Subcutaneous abdominal adipose tissue (tissue), 5 donors: ENCODE data around the gene KRIT1.
A peak's percentile ranks its signal among the peaks of the same experiment; 100 is the strongest.
"Not testable (repeated sequence)": the region's sequence is repeated elsewhere in the genome, so short reads cannot be mapped to it uniquely, and the experiment has no call there.

Experiments
- H3K27ac ChIP-seq: one replicate; pipeline ENCODE4 v1.7.0; 2013; ENCODE audit warnings: low read depth, mild to moderate bottlenecking, inconsistent platforms, low read length, moderate library complexity
- H3K27me3 ChIP-seq, 5 donors: one replicate each; pipeline ENCODE4 v1.7.0; 2013; ENCODE audit warnings: low read length in 5 of 5, inconsistent platforms in 1 of 5; ENCODE audit not compliant: control insufficient read depth in 5 of 5, insufficient read depth in 4 of 5
- H3K36me3 ChIP-seq, 5 donors: one replicate each; pipeline ENCODE4 v1.7.0; 2013; ENCODE audit warnings: low read length in 5 of 5; ENCODE audit not compliant: control insufficient read depth in 5 of 5, insufficient read depth in 5 of 5
- H3K4me1 ChIP-seq, 5 donors: one replicate each; pipeline ENCODE4 v1.7.0; 2013; ENCODE audit warnings: low read length in 5 of 5, mild to moderate bottlenecking in 3 of 5, moderate library complexity in 1 of 5; ENCODE audit not compliant: control insufficient read depth in 5 of 5, insufficient read depth in 5 of 5
- H3K4me3 ChIP-seq, 5 donors: one replicate each; pipeline ENCODE4 v1.7.0; 2013; ENCODE audit warnings: low read length in 5 of 5, low read depth in 1 of 5
- H3K9ac ChIP-seq, 5 donors: one replicate each; pipeline ENCODE4 v1.7.0; 2013; ENCODE audit warnings: low read length in 5 of 5, mild to moderate bottlenecking in 4 of 5, moderate library complexity in 3 of 5
- H3K9me3 ChIP-seq, 5 donors: one replicate each; pipeline ENCODE4 v1.7.0; 2013; ENCODE audit warnings: low read length in 5 of 5; ENCODE audit not compliant: control insufficient read depth in 5 of 5
- donor health status: healthy.
- donor health status: healthy.
- donor health status: healthy.
- donor health status: healthy.
- donor health status: healthy.

KRIT1 gene

GRCh38 chr7:92206672-92207071, 39.0 kb downstream of the KRIT1 start:
- Histone ChIP-seq H3K4me3 (no peak overlapping the region), H3K9me3 (peaks cover 0 to 9% (median 2%) of the 10 kb centered on the region in 5 donors), H3K27me3 (no peaks in the 10 kb centered on the region), H3K27ac (no peak overlapping the region), H3K36me3 (peaks cover 39 to 71% (median 53%) of the 10 kb centered on the region in 5 donors), H3K9ac (no peak overlapping the region), H3K4me1 (no peaks in the 10 kb centered on the region)

- H3K9ac ChIP-seq: no peak overlapping the region
- H3K9me3 ChIP-seq: peaks cover 0 to 9% (median 2%) of the 10 kb centered on the region in 5 donors
- H3K27ac ChIP-seq: no peak overlapping the region
- no peaks in the 10 kb centered on the region for H3K27me3 ChIP-seq
- no peaks in the 10 kb centered on the region for H3K4me1 ChIP-seq
- H3K4me3 ChIP-seq: no peak overlapping the region
- H3K36me3 ChIP-seq: peaks cover 32 to 68% (median 54%) of the 10 kb centered on the region in 5 donors
These were observed 39.7 kb downstream of the KRIT1 start for GRCh38 chr7:92205987-92206386.

GRCh38 chr7:92200791-92201190, 44.9 kb downstream of the KRIT1 start:
- no peak overlapping the region for H3K4me3 ChIP-seq
- peaks cover 25 to 66% (median 49%) of the 10 kb centered on the region in 5 donors for H3K36me3 ChIP-seq

GRCh38 chr7:92192326-92192725, 53.4 kb downstream of the KRIT1 start:
- Histone ChIP-seq H3K27ac (no peak overlapping the region), H3K4me3 (no peak overlapping the region), H3K9ac (no peak overlapping the region), H3K36me3 (peaks cover 3 to 9% (median 7%) of the 10 kb centered on the region in 5 donors), H3K27me3 (no peaks in the 10 kb centered on the region), H3K9me3 (peaks cover 0 to 5% (median 2%) of the 10 kb centered on the region in 5 donors), H3K4me1 (no peaks in the 10 kb centered on the region)

More at GRCh38 chr7:92200791-92201190, 44.9 kb downstream of the KRIT1 start:
- no peaks in the 10 kb centered on the region for H3K27me3 ChIP-seq
- no peaks in the 10 kb centered on the region for H3K4me1 ChIP-seq
- H3K9me3 ChIP-seq: no peaks in the 10 kb centered on the region
- no peak overlapping the region for H3K27ac ChIP-seq
- H3K9ac ChIP-seq: no peak overlapping the region

GRCh38 chr7:92189246-92189645, 56.5 kb downstream of the KRIT1 start:
- not testable (repeated sequence) for H3K9ac ChIP-seq, H3K9me3 ChIP-seq, H3K36me3 ChIP-seq, H3K4me3 ChIP-seq, H3K27ac ChIP-seq, H3K4me1 ChIP-seq, H3K27me3 ChIP-seq

- not testable (repeated sequence) for H3K27ac ChIP-seq, H3K27me3 ChIP-seq, H3K9ac ChIP-seq, H3K9me3 ChIP-seq, H3K4me1 ChIP-seq, H3K36me3 ChIP-seq, H3K4me3 ChIP-seq
These were observed 61.4 kb downstream of the KRIT1 start for GRCh38 chr7:92184294-92184693.

GRCh38 chr7:92178928-92179924, 66.5 kb downstream of the KRIT1 start, which contains the start of gene LRRD1:
Gene LRRD1 (minus strand): TSS chr7:92179142. CDS start chr7:92165202, 13,940 bp downstream.
- peak within 1 kb of the TSS; percentile 60 to 83 (median 71) for H3K4me3 ChIP-seq
- peaks cover 0 to 9% (median 7%) of the 10 kb centered on the region in 5 donors for H3K4me1 ChIP-seq
- H3K36me3 ChIP-seq: no peaks in the 10 kb centered on the region
- peak within 1 kb of the TSS; percentile 72 for H3K27ac ChIP-seq
- no peaks in the 10 kb centered on the region for H3K27me3 ChIP-seq
- H3K9ac ChIP-seq: peak within 1 kb of the TSS; percentile 70 to 86 (median 81)
- H3K9me3 ChIP-seq: no peaks in the 10 kb centered on the region

GRCh38 chr7:92177362-92177761, 68.4 kb downstream of the KRIT1 start:
- H3K9ac ChIP-seq: no peak overlapping the region
- no peak overlapping the region for H3K4me3 ChIP-seq
- H3K4me1 ChIP-seq: peaks cover 0 to 9% (median 7%) of the 10 kb centered on the region in 5 donors
- no peaks in the 10 kb centered on the region for H3K9me3 ChIP-seq
- no peaks in the 10 kb centered on the region for H3K27me3 ChIP-seq
- H3K36me3 ChIP-seq: no peaks in the 10 kb centered on the region
- H3K27ac ChIP-seq: no peak overlapping the region

- H3K27ac ChIP-seq, H3K4me1 ChIP-seq, H3K9ac ChIP-seq, H3K4me3 ChIP-seq, H3K36me3 ChIP-seq, H3K27me3 ChIP-seq, H3K9me3 ChIP-seq: not testable (repeated sequence)
These were observed 76.2 kb downstream of the KRIT1 start for GRCh38 chr7:92169529-92169928.

GRCh38 chr7:92161271-92161670, 84.4 kb downstream of the KRIT1 start:
- H3K9me3 ChIP-seq: no peaks in the 10 kb centered on the region
- no peaks in the 10 kb centered on the region for H3K36me3 ChIP-seq
- no peak overlapping the region for H3K9ac ChIP-seq
- H3K4me3 ChIP-seq: no peak overlapping the region
- no peaks in the 10 kb centered on the region for H3K27me3 ChIP-seq
- no peaks in the 10 kb centered on the region for H3K4me1 ChIP-seq
- H3K27ac ChIP-seq: no peak overlapping the region
